BE2C (cell line): ENCODE data around the gene TRERF1.

ENCODE experiments used
- DNase-seq: peaks from one replicate; pipeline ENCODE4 v3.0.0-alpha.2; 2020
- H3K27me3 ChIP-seq: fragments of 250-450 bp; sonication (Bioruptor Pico); 2 replicates; pipeline ENCODE4 v1.5.1; 2020; ENCODE audit warnings: mild to moderate bottlenecking
- H3K36me3 ChIP-seq: fragments of 250-450 bp; sonication (Bioruptor Pico); 2 replicates; pipeline ENCODE4 v1.5.1; 2020; ENCODE audit warnings: mild to moderate bottlenecking
- H3K4me1 ChIP-seq: fragments of 250-450 bp; sonication (Bioruptor Pico); 2 replicates; pipeline ENCODE4 v1.5.1; 2020
- H3K4me3 ChIP-seq: 2 replicates; pipeline ENCODE4 v1.5.1; 2011; ENCODE audit warnings: low read depth, low read length
- H3K9me3 ChIP-seq: fragments of 250-450 bp; sonication (Bioruptor Pico); 2 replicates; pipeline ENCODE4 v1.5.1; 2020
- TF ChIP-seq, protein P1 (sequence below): IDR thresholded peaks from 2 replicates; pipeline ENCODE4 v1.5.1; 2012; ENCODE audit warnings: mild to moderate bottlenecking, low read depth, low read length

Gene TRERF1

DNA sequence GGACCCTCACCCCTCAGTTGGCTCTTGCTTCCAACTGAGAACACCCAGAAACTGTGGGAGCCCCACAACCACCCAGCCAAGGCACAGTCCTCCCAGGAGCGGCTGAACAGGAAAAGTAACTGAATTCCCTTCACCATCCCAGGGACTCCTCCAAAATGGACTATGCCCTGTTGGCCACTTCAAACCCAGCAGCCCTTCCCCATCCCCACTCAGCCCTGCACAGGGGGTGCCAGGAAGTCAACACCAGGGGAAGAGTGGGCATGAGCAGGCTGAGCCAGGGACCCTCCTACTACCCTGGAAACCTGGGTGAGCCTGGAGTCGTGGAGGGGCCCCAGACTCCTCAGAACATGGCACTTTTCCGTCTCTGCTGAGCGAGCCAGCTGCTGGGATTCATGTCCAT, 267.3 kb downstream of the TRERF1 start:
- Histone ChIP-seq H3K9me3 (no peaks in the 10 kb centered on the region), H3K27me3 (no peaks in the 10 kb centered on the region), H3K36me3 (no peaks in the 10 kb centered on the region), H3K4me1 (peaks cover 2% of the 10 kb centered on the region; the same call in 1 of the 2 replicates), H3K4me3 (no peak overlapping the region)
- TF ChIP-seq, protein P1, sequence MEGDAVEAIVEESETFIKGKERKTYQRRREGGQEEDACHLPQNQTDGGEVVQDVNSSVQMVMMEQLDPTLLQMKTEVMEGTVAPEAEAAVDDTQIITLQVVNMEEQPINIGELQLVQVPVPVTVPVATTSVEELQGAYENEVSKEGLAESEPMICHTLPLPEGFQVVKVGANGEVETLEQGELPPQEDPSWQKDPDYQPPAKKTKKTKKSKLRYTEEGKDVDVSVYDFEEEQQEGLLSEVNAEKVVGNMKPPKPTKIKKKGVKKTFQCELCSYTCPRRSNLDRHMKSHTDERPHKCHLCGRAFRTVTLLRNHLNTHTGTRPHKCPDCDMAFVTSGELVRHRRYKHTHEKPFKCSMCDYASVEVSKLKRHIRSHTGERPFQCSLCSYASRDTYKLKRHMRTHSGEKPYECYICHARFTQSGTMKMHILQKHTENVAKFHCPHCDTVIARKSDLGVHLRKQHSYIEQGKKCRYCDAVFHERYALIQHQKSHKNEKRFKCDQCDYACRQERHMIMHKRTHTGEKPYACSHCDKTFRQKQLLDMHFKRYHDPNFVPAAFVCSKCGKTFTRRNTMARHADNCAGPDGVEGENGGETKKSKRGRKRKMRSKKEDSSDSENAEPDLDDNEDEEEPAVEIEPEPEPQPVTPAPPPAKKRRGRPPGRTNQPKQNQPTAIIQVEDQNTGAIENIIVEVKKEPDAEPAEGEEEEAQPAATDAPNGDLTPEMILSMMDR = no peak
- no peak for DNase-seq

DNA sequence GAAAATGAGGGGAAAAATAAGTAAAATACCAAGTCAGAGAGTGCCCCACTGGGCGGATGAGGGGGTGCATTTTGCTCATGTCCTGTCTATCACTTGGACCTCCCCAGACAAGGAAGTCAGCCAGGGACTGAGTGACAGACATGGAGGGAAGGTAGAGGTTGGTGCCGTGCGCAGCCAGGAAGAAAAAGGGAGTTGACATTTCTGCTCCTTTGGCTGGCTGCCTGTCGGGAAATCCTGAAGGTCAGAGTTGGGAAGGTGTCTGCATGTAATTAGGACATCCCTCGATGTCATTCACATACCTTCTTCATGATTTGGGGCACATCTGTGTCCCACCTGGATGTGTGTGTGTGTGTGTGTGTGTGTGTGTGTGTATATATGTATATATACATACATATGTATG, 269.6 kb downstream of the TRERF1 start:
- no peaks in the 10 kb centered on the region for H3K9me3 ChIP-seq
- peaks cover 3% of the 10 kb centered on the region; the same call in 1 of the 2 replicates for H3K4me1 ChIP-seq
- no peaks in the 10 kb centered on the region for H3K27me3 ChIP-seq
- no peak overlapping the region for H3K4me3 ChIP-seq
- no peak for DNase-seq
- H3K36me3 ChIP-seq = no peaks in the 10 kb centered on the region
- TF ChIP-seq, protein P1 = no peak

DNA sequence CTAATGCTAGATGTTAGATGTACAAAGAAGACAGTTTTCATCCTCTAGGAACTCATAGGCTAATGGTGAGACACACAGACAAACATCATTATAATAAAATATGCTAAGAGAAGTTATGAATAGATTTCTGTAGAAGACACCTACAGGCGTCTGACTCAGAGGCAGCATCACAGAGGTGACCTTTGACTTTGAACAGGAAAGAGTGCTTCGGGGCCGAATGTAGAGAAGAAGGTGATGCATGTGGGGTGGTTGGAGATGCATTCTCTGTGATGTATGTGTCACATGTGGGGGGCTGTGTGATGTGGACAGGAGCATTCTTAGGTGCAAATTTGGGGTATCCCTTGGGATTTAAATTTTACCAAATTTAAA, 271.8 kb downstream of the TRERF1 start:
- Histone ChIP-seq H3K4me3 (no peak overlapping the region), H3K9me3 (no peaks in the 10 kb centered on the region), H3K27me3 (no peaks in the 10 kb centered on the region), H3K36me3 (no peaks in the 10 kb centered on the region), H3K4me1 (peaks cover 3% of the 10 kb centered on the region; the same call in 1 of the 2 replicates)
- no peak for DNase-seq
- TF ChIP-seq, protein P1 = no peak

DNA sequence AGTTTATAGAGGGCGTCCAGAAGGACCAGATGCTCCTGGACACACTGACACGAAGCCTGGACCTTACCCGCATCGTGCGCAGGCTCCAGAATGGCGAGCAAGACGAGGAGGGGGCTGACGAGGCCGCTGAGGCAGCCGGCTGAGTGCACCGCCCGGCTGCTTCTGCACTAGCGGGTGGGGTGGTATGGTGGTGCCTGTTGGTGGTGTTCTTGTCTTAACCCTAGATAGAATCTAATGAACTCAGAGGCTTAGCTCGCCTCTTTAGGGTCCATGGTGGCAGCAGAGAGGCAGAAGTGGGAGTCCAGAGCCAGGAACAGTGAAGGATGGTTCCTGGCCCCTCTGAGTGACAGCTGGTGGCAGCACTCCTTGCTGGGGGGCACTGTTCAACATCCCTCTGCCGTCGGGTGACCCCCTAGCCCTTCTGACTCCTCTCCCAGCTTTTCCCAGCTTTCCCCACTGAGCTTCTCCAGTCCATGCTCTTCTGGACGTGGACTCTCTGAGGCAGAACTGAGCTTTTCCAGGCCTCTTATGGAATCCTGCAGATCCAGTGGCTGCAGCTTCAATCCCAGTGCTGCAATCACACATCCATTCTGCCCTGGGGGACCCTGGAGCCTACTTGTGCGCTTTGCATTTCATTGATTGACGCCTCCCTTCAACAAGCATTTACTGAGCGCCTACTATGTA, 272.3 kb downstream of the TRERF1 start:
- no peak overlapping the region for H3K4me3 ChIP-seq
- DNase-seq = no peak
- TF ChIP-seq, protein P1 = no peak
- H3K9me3 ChIP-seq = no peaks in the 10 kb centered on the region
- no peaks in the 10 kb centered on the region for H3K27me3 ChIP-seq
- H3K36me3 ChIP-seq = no peaks in the 10 kb centered on the region
- peaks cover 3% of the 10 kb centered on the region; the same call in 1 of the 2 replicates for H3K4me1 ChIP-seq

DNA sequence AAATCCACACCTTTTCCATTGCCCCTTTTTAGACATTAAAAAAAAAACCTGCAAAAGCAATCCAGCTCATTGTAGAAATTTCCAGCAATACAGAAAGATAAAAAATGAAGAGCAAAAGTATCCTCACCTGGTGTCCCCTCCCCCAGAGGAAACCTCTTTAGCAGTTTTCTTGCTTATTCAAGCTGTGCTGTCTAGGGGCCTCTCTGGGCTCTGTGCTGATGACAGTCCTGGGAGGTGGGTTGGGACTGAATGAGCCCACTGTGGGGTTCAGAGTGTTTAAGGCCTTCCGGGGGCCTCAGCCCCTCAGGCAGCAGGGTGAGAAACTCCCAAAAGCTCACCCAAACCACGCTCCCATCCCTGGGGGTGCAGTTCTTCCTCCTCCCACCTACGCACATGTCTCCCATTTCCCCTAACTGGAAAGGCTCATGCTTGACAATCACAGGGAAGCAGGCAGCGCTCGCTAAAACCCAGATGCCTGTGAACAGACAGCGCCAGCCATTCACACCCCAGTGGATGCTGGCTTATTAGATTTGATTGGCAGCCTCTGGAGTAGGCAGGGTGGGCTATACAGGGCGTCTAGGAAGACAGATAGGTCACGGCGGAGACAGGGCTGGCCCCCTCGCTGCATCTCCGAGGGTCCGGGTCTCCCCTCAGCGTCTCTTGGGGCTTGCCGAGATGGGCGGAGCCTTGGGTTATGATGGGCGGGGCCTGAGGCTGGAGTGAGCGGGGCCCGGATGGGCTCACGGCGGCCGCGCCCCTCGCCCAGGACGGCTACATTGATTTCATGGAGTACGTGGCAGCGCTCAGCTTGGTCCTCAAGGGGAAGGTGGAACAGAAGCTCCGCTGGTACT, 274.0 kb downstream of the TRERF1 start:
- Histone ChIP-seq H3K4me3 (peak overlapping the region; percentile 63), H3K36me3 (no peaks in the 10 kb centered on the region)
- TF ChIP-seq, protein P1 = no peak

DNA sequence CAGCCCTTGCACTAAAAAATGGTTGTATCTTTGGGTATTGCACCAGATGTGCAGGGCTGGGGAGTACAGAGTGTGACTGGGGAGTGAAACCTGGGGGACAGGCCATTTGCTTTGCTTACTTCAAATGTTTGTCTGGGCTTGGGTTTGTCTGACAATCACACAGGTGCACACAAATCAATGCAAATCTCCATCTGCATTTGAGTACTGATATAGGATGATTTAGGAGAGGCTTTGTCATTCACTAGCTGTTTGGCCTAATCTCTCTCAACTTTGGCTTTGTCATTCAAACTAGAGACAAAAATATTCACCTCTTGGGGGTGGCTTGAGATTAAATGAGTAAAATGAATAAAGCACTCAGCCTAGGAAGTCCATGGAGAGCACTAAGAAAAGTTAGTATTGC, 274.7 kb downstream of the TRERF1 start:
- Histone ChIP-seq H3K9me3 (no peaks in the 10 kb centered on the region), H3K36me3 (no peaks in the 10 kb centered on the region), H3K4me3 (no peak overlapping the region), H3K27me3 (no peaks in the 10 kb centered on the region), H3K4me1 (peaks cover 3% of the 10 kb centered on the region; the same call in 1 of the 2 replicates)
- TF ChIP-seq, protein P1 = no peak
- no peak for DNase-seq

More for the DNA sequence above, 274.0 kb downstream of the TRERF1 start:
- Histone ChIP-seq H3K9me3 (no peaks in the 10 kb centered on the region), H3K27me3 (no peaks in the 10 kb centered on the region), H3K4me1 (peaks cover 3% of the 10 kb centered on the region; the same call in 1 of the 2 replicates)
- DNase-seq = peak; percentile 82
